ENCODE data around the gene WEE1.

Gene WEE1

GRCh38 chr11:9533058-9533457 is 40.4 kb upstream of the WEE1 start:
- TF ChIP-seq POLR2AphosphoS5 (IDR thresholded peaks at IDR 0.05; ENCODE audit: low read depth, low read length) (no peak), SIN3A (IDR thresholded peaks at IDR 0.05; ENCODE audit: borderline replicate concordance, insufficient read depth, low read length) (no peak), TAF1 (IDR thresholded peaks at IDR 0.05; ENCODE audit: borderline replicate concordance, insufficient read depth, low read length) (no peak), FOXP2 (optimal IDR thresholded peaks at IDR 0.05; ENCODE audit: borderline replicate concordance, extremely low read depth, extremely low read length, insufficient read depth) (no peak)
- TF ChIP-seq, protein P1, sequence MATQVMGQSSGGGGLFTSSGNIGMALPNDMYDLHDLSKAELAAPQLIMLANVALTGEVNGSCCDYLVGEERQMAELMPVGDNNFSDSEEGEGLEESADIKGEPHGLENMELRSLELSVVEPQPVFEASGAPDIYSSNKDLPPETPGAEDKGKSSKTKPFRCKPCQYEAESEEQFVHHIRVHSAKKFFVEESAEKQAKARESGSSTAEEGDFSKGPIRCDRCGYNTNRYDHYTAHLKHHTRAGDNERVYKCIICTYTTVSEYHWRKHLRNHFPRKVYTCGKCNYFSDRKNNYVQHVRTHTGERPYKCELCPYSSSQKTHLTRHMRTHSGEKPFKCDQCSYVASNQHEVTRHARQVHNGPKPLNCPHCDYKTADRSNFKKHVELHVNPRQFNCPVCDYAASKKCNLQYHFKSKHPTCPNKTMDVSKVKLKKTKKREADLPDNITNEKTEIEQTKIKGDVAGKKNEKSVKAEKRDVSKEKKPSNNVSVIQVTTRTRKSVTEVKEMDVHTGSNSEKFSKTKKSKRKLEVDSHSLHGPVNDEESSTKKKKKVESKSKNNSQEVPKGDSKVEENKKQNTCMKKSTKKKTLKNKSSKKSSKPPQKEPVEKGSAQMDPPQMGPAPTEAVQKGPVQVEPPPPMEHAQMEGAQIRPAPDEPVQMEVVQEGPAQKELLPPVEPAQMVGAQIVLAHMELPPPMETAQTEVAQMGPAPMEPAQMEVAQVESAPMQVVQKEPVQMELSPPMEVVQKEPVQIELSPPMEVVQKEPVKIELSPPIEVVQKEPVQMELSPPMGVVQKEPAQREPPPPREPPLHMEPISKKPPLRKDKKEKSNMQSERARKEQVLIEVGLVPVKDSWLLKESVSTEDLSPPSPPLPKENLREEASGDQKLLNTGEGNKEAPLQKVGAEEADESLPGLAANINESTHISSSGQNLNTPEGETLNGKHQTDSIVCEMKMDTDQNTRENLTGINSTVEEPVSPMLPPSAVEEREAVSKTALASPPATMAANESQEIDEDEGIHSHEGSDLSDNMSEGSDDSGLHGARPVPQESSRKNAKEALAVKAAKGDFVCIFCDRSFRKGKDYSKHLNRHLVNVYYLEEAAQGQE (IDR thresholded peaks at IDR 0.05; ENCODE audit: insufficient read depth in 1 of 2, low read depth in 2 of 2, low read length in 2 of 2) = no peak

DNA sequence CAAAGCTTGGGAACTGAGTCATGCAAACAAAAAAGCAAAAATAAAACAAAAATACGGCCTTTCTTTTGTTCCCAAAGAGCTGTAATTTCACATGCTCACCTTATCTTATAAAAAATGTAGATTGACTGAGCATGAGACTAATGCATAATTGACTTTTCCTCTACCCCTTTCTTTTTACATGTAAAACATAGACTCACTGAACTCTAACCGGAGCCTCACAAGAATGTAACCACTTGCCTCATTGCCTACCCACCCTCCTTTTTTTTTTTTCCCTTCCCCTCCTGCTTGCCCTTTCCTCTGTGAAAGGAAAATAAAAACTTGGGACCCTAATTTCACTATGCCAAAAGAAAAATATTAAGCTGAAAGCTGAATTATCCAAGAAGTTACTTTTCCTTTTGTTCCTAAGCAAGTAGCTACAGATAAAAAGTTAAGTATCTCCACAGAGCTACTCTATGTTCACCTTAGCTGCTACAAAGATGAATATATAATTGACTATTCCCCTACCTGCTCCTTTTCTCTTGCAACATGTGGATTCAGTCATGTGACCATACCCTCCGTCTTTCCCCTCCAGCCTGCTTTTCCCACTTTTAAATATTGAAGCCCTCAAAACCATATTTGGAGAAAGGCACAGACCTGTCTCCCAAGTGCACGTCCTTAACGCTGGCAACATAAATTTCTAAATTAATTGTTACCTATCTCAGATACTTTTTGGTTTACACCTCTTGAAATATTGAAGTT is 39.6 kb upstream of the WEE1 start:
- TF ChIP-seq, protein P1 (IDR thresholded peaks at IDR 0.05; ENCODE audit: insufficient read depth in 1 of 2, low read depth in 2 of 2, low read length in 2 of 2) = no peak
- TF ChIP-seq FOXP2 (optimal IDR thresholded peaks at IDR 0.05; ENCODE audit: borderline replicate concordance, extremely low read depth, extremely low read length, insufficient read depth) (no peak), SIN3A (IDR thresholded peaks at IDR 0.05; ENCODE audit: borderline replicate concordance, insufficient read depth, low read length) (no peak), TAF1 (IDR thresholded peaks at IDR 0.05; ENCODE audit: borderline replicate concordance, insufficient read depth, low read length) (no peak), POLR2AphosphoS5 (IDR thresholded peaks at IDR 0.05; ENCODE audit: low read depth, low read length) (no peak)

DNA sequence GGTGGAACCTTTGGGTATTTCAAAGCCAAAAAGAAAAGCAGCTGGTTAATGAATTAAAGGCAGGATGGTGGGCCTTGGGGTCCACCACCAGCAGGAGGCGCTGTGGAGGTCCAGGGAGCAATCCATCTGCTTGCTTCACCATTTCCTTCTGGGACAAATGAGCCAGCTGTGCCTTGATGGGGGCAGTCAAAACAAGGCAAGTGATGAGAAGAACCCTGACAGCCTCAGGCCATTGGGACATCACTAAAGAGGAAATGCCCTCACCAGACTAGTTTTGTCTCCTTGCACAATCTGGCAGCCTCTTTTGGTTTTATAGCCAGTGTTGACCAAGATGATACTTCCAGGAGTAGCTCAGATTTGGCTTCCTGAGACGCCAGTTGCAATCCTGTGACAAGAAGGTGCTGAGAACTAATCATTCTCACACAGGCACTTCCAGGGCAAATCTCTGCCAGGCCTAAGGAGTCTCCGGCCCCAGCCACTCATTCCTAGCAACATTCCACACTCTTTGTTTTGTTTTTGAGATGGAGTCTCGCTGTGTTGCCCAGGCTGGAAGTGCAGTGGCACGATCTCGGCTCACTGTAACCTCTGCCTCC is 38.2 kb upstream of the WEE1 start:
- TF ChIP-seq, protein P1 (IDR thresholded peaks at IDR 0.05; ENCODE audit: insufficient read depth in 1 of 2, low read depth in 2 of 2, low read length in 2 of 2) = no peak
- TF ChIP-seq SIN3A (IDR thresholded peaks at IDR 0.05; ENCODE audit: borderline replicate concordance, insufficient read depth, low read length) = no peak; the same call in 1 of the 2 replicates
- no peak for TF ChIP-seq TAF1 (IDR thresholded peaks at IDR 0.05; ENCODE audit: borderline replicate concordance, insufficient read depth, low read length)
- peak; percentile 61 for TF ChIP-seq FOXP2 (optimal IDR thresholded peaks at IDR 0.05; ENCODE audit: borderline replicate concordance, extremely low read depth, extremely low read length, insufficient read depth)
- TF ChIP-seq POLR2AphosphoS5 (IDR thresholded peaks at IDR 0.05; ENCODE audit: low read depth, low read length) = no peak

DNA sequence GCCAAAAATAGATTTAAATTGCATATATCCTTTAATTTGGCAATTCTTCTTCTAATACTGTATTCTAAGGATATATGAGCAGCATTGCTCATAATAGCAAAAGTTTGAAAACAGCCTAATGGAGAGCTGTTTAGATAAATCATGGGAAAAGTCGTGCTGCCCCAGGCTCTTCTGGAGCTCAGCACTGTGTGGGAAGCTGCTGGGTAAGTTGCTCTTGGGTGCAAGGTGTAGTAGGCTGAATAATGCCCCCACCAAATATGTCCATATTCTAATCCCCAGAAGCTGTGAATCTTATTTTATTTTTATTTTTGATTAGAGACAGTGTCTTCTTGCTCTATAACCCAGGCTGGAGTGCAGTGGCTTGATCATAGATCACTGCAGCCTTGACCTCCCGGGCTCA is 34.9 kb upstream of the WEE1 start:
- no peak for TF ChIP-seq FOXP2 (optimal IDR thresholded peaks at IDR 0.05; ENCODE audit: borderline replicate concordance, extremely low read depth, extremely low read length, insufficient read depth)
- TF ChIP-seq, protein P1 (IDR thresholded peaks at IDR 0.05; ENCODE audit: insufficient read depth in 1 of 2, low read depth in 2 of 2, low read length in 2 of 2) = no peak
- TF ChIP-seq SIN3A (IDR thresholded peaks at IDR 0.05; ENCODE audit: borderline replicate concordance, insufficient read depth, low read length) = no peak
- no peak for TF ChIP-seq TAF1 (IDR thresholded peaks at IDR 0.05; ENCODE audit: borderline replicate concordance, insufficient read depth, low read length)
- no peak for TF ChIP-seq POLR2AphosphoS5 (IDR thresholded peaks at IDR 0.05; ENCODE audit: low read depth, low read length)
